A673 (cell line): ENCODE measurements around the gene ZNF512B. TPM values are rescaled to one million over a fixed set of nuclear protein-coding genes. Genes with fewer than 3 reads are reported as not detected.

ENCODE experiments used
- BruUV-seq: library from RNA; stranded (reverse); fragments of 400-500 nt; replicated peaks from 2 replicates; lab custom pipeline; 2021; lab: Mats Ljungman, UMichigan
- CTCF ChIA-PET: fragments of 300-600 bp; sonication (Branson Sonifier 250); formaldehyde crosslinking; loops from one replicate; lab custom pipeline; 2022; ENCODE audit warnings: antibody characterized with exemption; lab: Charles Lee
- POLR2A ChIA-PET: fragments of 300-600 bp; sonication (Branson Sonifier 250); formaldehyde crosslinking; loops from one replicate; lab custom pipeline; 2022; ENCODE audit warnings: antibody characterized with exemption; ENCODE audit not compliant: low non-redundant PET; lab: Charles Lee
- DNase-seq: peaks from one replicate; pipeline ENCODE4 v3.0.0-alpha.2; 2015; ENCODE audit warnings: low spot score
- H3K27ac ChIP-seq: fragments of 200-600 bp; sonication (generic); 2 replicates; pipeline ENCODE4 v1.5.1; 2016; ENCODE audit warnings: mixed run types, low read depth, mild to moderate bottlenecking, mixed read lengths, antibody characterized with exemption, low read length; ENCODE audit not compliant: poor library complexity, severe bottlenecking
- H3K27me3 ChIP-seq: fragments of 200-600 bp; sonication (generic); replicated peaks from 2 replicates; pipeline ENCODE4 v1.6.1; 2017; ENCODE audit warnings: mixed run types, low read depth, mild to moderate bottlenecking, mixed read lengths, antibody characterized with exemption, low read length; ENCODE audit not compliant: insufficient read depth, poor library complexity
- H3K36me3 ChIP-seq: fragments of 200-600 bp; sonication (generic); 2 replicates; pipeline ENCODE4 v1.6.1; 2016; ENCODE audit warnings: mixed run types, mild to moderate bottlenecking, mixed read lengths, antibody characterized with exemption, low read length; ENCODE audit not compliant: insufficient read depth, poor library complexity, severe bottlenecking
- H3K4me1 ChIP-seq: fragments of 200-600 bp; sonication (generic); 2 replicates; pipeline ENCODE4 v1.6.1; 2017; ENCODE audit warnings: mixed run types, mild to moderate bottlenecking, mixed read lengths, antibody characterized with exemption, low read length; ENCODE audit not compliant: insufficient read depth, poor library complexity, severe bottlenecking
- H3K4me3 ChIP-seq: fragments of 200-600 bp; sonication (generic); 2 replicates; pipeline ENCODE4 v1.5.1; 2016; ENCODE audit warnings: low read depth, mixed run types, mild to moderate bottlenecking, mixed read lengths, low read length; ENCODE audit not compliant: poor library complexity, severe bottlenecking
- H3K9me3 ChIP-seq: fragments of 200-600 bp; sonication (generic); 2 replicates; pipeline ENCODE4 v1.6.1; 2016; ENCODE audit warnings: mixed run types, low read depth, mild to moderate bottlenecking, mixed read lengths, antibody characterized with exemption, low read length; ENCODE audit not compliant: poor library complexity, severe bottlenecking
- CTCF ChIP-seq: fragments of 300-800, 200-600 bp; sonication (generic); conservative IDR thresholded peaks from 2 replicates; pipeline ENCODE4 v1.5.1; 2017; ENCODE audit warnings: low read depth, mild to moderate bottlenecking, antibody characterized with exemption, low read length, moderate library complexity, mixed read lengths
- EZH2 ChIP-seq: fragments of 200-600 bp; sonication (generic); IDR thresholded peaks from 2 replicates; pipeline ENCODE4 v1.6.1; 2017; ENCODE audit warnings: borderline replicate concordance, low read depth, mild to moderate bottlenecking, mixed read lengths, antibody characterized with exemption, low read length; ENCODE audit not compliant: poor library complexity, severe bottlenecking
- intact Hi-C: fragments of 100-400 bp; cut with micrococcal nuclease; formaldehyde crosslinking; loops from one replicate; pipeline ENCODE4 v1.10.0; 2022; ENCODE audit not compliant: unreplicated experiment
- total RNA-seq: library from RNA; stranded (reverse); gene quantifications from 2 replicates; pipeline ENCODE4 v1.2.3, GENCODE V29; 2021

Gene ZNF512B
- total RNA-seq, 1 experiment from 2014 or later: 28.9 TPM

GRCh38 chr20:64006902-64007301 lies 37.2 kb upstream of the ZNF512B start:
- CTCF ChIA-PET: no interaction called here
- H3K27ac ChIP-seq: no peak overlapping the region
- TF ChIP-seq CTCF (no peak), EZH2 (no peak)
- no TSS peak for BruUV-seq
- H3K4me3 ChIP-seq: no peak overlapping the region
- no peaks in the 10 kb centered on the region for H3K9me3 ChIP-seq
- POLR2A ChIA-PET: no interaction called here
- intact Hi-C loops: no loop called here
- no peaks in the 10 kb centered on the region for H3K27me3 ChIP-seq
- H3K4me1 ChIP-seq: no peaks in the 10 kb centered on the region
- no peak for DNase-seq
- H3K36me3 ChIP-seq: peaks cover 43% of the 10 kb centered on the region

GRCh38 chr20:64006490-64006889 lies 36.8 kb upstream of the ZNF512B start:
- no peak for TF ChIP-seq CTCF
- TF ChIP-seq EZH2: no peak
- DNase-seq: no peak
- H3K4me3 ChIP-seq: no peak overlapping the region
- no peaks in the 10 kb centered on the region for H3K27me3 ChIP-seq
- BruUV-seq: no TSS peak
- H3K9me3 ChIP-seq: no peaks in the 10 kb centered on the region
- POLR2A ChIA-PET: no interaction called here
- H3K36me3 ChIP-seq: peaks cover 46% of the 10 kb centered on the region
- no peak overlapping the region for H3K27ac ChIP-seq
- no peaks in the 10 kb centered on the region for H3K4me1 ChIP-seq
- CTCF ChIA-PET: no interaction called here
- intact Hi-C loops: no loop called here

- CTCF ChIA-PET: no interaction called here
Measured at GRCh38 chr20:64005394-64005793, 35.7 kb upstream of the ZNF512B start.

More at GRCh38 chr20:64005394-64005793, 35.7 kb upstream of the ZNF512B start:
- POLR2A ChIA-PET: no interaction called here
- Histone ChIP-seq H3K27me3 (no peaks in the 10 kb centered on the region), H3K9me3 (no peaks in the 10 kb centered on the region), H3K27ac (no peak overlapping the region), H3K36me3 (peaks cover 43% of the 10 kb centered on the region), H3K4me3 (no peak overlapping the region), H3K4me1 (no peaks in the 10 kb centered on the region)
- intact Hi-C loops: no loop called here
- no peak for TF ChIP-seq EZH2
- no peak for TF ChIP-seq CTCF
- no TSS peak for BruUV-seq
- no peak for DNase-seq
